Measurements from ENCODE around the gene TPPP2. TPM values are rescaled to one million over a fixed set of nuclear protein-coding genes. Genes with fewer than 3 reads are reported as not detected.

The TPPP2 gene
- total and polyA plus RNA-seq, 9 of the 15 experiments (the other 6 are each of a cell fraction or from before 2014, with no cell fraction given) = 0.18 TPM; not detected in 8

DNA sequence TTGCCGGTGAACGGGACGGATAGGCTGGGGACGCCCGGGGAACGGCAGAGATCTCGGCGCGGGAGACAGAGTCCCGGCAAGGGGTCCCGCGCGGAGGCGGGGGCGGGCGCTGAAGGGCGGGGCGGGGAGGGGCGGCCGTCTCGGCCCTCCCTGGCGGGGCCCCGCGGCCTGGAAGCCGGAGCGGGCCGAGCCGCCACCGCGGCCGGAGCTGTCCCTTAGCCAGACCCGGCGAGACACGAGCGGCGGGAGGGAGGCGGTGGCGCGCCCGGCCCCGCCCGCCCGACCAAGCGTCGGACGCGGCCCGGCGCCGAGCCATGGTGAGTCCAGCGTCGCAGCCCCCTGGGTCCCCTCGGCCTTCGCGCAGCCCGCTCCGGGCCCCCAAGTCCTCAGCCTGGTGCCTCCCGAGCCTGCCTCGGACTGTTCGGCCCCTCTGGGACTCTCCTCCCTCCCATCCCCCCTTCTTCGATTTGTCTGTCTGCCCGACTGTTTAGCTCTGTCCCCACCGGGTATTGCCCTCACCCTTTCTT lies 40.1 kb downstream of the TPPP2 start, which contains the start of gene ARHGEF40 (continued):
- TF ChIP-seq MYBL2 (IDR thresholded peaks at IDR 0.05; ENCODE audit: low read depth) (no peak), MYBL2 (CRISPR knock-in tag; IDR thresholded peaks at IDR 0.05; ENCODE audit: borderline replicate concordance) (no peak), KAT8 (IDR thresholded peaks at IDR 0.05; ENCODE audit: low read depth) (no peak), ZNF436 (CRISPR knock-in tag; IDR thresholded peaks at IDR 0.05) (no peak), PHTF2 (CRISPR knock-in tag; IDR thresholded peaks at IDR 0.05) (no peak)
- TF ChIP-seq, protein P1, sequence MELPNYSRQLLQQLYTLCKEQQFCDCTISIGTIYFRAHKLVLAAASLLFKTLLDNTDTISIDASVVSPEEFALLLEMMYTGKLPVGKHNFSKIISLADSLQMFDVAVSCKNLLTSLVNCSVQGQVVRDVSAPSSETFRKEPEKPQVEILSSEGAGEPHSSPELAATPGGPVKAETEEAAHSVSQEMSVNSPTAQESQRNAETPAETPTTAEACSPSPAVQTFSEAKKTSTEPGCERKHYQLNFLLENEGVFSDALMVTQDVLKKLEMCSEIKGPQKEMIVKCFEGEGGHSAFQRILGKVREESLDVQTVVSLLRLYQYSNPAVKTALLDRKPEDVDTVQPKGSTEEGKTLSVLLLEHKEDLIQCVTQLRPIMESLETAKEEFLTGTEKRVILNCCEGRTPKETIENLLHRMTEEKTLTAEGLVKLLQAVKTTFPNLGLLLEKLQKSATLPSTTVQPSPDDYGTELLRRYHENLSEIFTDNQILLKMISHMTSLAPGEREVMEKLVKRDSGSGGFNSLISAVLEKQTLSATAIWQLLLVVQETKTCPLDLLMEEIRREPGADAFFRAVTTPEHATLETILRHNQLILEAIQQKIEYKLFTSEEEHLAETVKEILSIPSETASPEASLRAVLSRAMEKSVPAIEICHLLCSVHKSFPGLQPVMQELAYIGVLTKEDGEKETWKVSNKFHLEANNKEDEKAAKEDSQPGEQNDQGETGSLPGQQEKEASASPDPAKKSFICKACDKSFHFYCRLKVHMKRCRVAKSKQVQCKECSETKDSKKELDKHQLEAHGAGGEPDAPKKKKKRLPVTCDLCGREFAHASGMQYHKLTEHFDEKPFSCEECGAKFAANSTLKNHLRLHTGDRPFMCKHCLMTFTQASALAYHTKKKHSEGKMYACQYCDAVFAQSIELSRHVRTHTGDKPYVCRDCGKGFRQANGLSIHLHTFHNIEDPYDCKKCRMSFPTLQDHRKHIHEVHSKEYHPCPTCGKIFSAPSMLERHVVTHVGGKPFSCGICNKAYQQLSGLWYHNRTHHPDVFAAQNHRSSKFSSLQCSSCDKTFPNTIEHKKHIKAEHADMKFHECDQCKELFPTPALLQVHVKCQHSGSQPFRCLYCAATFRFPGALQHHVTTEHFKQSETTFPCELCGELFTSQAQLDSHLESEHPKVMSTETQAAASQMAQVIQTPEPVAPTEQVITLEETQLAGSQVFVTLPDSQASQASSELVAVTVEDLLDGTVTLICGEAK (IDR thresholded peaks at IDR 0.05) = 0 out of 2 replicates have a peak, but pooled peaks have one; percentile 17
- TF ChIP-seq, protein P1 (CRISPR knock-in tag; IDR thresholded peaks at IDR 0.05) = no peak
- TF ChIP-seq, protein P2, sequence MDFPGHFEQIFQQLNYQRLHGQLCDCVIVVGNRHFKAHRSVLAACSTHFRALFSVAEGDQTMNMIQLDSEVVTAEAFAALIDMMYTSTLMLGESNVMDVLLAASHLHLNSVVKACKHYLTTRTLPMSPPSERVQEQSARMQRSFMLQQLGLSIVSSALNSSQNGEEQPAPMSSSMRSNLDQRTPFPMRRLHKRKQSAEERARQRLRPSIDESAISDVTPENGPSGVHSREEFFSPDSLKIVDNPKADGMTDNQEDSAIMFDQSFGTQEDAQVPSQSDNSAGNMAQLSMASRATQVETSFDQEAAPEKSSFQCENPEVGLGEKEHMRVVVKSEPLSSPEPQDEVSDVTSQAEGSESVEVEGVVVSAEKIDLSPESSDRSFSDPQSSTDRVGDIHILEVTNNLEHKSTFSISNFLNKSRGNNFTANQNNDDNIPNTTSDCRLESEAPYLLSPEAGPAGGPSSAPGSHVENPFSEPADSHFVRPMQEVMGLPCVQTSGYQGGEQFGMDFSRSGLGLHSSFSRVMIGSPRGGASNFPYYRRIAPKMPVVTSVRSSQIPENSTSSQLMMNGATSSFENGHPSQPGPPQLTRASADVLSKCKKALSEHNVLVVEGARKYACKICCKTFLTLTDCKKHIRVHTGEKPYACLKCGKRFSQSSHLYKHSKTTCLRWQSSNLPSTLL (IDR thresholded peaks at IDR 0.05) = no peak

All from K562 (cell line).